ENCODE measurements around the gene SYT7.
"Not testable (repeated sequence)": the region's sequence is repeated elsewhere in the genome, so short reads cannot be mapped to it uniquely, and the experiment has no call there.

Gene SYT7

DNA sequence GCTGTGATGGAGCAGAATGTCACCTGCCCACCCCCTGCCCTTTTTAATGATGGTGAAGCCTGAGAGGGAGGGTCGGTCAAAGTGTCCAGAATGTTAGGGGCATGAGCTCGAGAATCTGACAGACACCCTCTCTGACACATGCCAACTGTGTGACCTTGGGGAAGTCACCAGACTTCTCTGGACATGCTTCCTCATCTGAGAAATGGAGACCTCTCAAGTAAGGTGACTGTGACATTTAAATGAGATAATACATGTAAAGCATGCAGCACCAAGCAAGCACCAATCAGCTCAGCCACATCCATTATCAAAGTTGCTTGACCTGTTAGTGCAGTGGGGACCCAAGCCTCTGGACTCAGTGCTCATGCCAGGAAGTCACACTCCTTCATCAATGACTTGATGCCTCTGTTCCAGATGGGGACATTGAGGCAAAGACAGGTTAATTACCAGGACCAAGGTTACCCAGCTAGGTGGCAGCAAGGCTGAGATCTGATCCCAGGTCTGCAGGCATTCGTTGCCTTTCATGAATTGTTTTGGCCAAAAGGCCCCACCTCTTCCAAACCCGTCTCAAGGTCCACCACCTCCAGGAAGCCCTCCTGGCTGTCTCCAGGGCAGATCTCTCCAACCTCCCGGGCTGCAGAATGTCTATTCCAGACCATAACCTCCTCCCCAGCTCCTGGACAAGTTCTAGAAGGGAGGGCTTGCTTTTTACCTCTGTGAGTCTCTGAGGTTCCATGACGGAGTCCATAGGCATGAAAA is 38.8 kb upstream of the SYT7 start:
- no peaks in the 10 kb centered on the region for H3K27me3 ChIP-seq (ENCODE audit: control insufficient read depth, insufficient read depth, low read length, poor library complexity, severe bottlenecking)
- H3K9me3 ChIP-seq (ENCODE audit: control insufficient read depth, low read length): no peaks in the 10 kb centered on the region
- H3K4me1 ChIP-seq (ENCODE audit: control insufficient read depth, insufficient read depth, low read length): peaks cover 10% of the 10 kb centered on the region
- no peak overlapping the region for H3K4me3 ChIP-seq (ENCODE audit: insufficient read depth, low read depth, low read length)
- 90 to 91% methylated on average over 6 of the region's 6 CpGs for WGBS, 2 experiments
- no peaks in the 10 kb centered on the region for H3K36me3 ChIP-seq (ENCODE audit: control insufficient read depth, insufficient read depth, low read length)
- no peak overlapping the region for H3K27ac ChIP-seq (ENCODE audit: insufficient read depth, low read depth, low read length, poor library complexity, severe bottlenecking)

- Histone ChIP-seq H3K4me1 (ENCODE audit: control insufficient read depth, insufficient read depth, low read length) (peaks cover 10% of the 10 kb centered on the region), H3K36me3 (ENCODE audit: control insufficient read depth, insufficient read depth, low read length) (no peaks in the 10 kb centered on the region), H3K27me3 (ENCODE audit: control insufficient read depth, insufficient read depth, low read length, poor library complexity, severe bottlenecking) (no peaks in the 10 kb centered on the region), H3K9me3 (ENCODE audit: control insufficient read depth, low read length) (no peaks in the 10 kb centered on the region), H3K4me3 (ENCODE audit: insufficient read depth, low read depth, low read length) (no peak overlapping the region), H3K27ac (ENCODE audit: insufficient read depth, low read depth, low read length, poor library complexity, severe bottlenecking) (no peak overlapping the region)
- 33 to 48% methylated on average over 5 of the region's 5 CpGs for WGBS, 2 experiments
These were observed 38.1 kb upstream of the SYT7 start for GRCh38 chr11:61618978-61619377.

DNA sequence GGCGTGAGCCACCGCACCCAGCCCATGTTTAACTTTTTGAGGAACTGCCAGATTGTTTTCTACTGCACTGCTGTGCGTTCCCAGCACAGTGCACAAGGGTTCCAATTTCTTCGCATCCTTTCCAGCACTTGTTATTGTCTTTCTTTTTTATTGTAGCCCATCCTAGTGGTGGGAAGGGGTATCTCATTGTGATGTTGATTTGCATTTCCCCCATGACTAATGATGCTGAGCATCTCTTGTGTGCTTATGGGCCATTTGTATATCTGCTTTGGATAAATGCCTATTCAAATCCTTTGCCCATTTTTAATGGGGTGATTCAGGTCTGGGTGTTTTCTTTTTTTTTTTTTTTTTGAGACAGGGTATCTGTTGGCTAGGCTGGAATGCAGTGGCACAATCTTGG is 36.6 kb upstream of the SYT7 start:
- 90 to 95% methylated on average over 4 of the region's 4 CpGs for WGBS, 2 experiments
- H3K36me3 ChIP-seq (ENCODE audit: control insufficient read depth, insufficient read depth, low read length): no peaks in the 10 kb centered on the region

DNA sequence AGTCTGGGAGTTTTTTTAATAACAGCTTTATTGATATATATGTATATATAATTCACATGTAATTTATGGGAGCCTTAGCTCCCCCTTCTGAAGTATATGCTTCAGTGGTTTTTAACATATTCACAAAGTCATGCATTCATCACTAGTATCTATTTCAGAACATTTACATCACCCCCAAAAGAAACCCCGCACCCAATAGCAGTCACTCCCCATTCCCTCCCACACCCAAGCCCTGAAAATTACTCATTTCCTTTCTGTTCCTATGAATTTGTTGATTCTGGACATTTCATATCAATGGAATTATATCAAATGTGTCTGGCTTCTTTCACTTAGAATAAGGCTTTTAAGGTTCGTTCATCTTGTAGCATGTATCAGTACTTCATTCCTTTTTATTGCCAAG is 35.6 kb upstream of the SYT7 start:
- Histone ChIP-seq H3K36me3 (ENCODE audit: control insufficient read depth, insufficient read depth, low read length) (no peaks in the 10 kb centered on the region), H3K9me3 (ENCODE audit: control insufficient read depth, low read length) (no peaks in the 10 kb centered on the region), H3K27me3 (ENCODE audit: control insufficient read depth, insufficient read depth, low read length, poor library complexity, severe bottlenecking) (no peaks in the 10 kb centered on the region), H3K4me1 (ENCODE audit: control insufficient read depth, insufficient read depth, low read length) (peaks cover 7% of the 10 kb centered on the region), H3K4me3 (ENCODE audit: insufficient read depth, low read depth, low read length) (no peak overlapping the region), H3K27ac (ENCODE audit: insufficient read depth, low read depth, low read length, poor library complexity, severe bottlenecking) (no peak overlapping the region)
- WGBS, 2 experiments: 96 to 100% methylated on average over 1 to 2 of the region's 2 CpGs

More for the DNA sequence above, 36.6 kb upstream of the SYT7 start:
- Histone ChIP-seq H3K4me3 (ENCODE audit: insufficient read depth, low read depth, low read length) (no peak overlapping the region), H3K27ac (ENCODE audit: insufficient read depth, low read depth, low read length, poor library complexity, severe bottlenecking) (no peak overlapping the region), H3K9me3 (ENCODE audit: control insufficient read depth, low read length) (no peaks in the 10 kb centered on the region), H3K4me1 (ENCODE audit: control insufficient read depth, insufficient read depth, low read length) (peaks cover 10% of the 10 kb centered on the region), H3K27me3 (ENCODE audit: control insufficient read depth, insufficient read depth, low read length, poor library complexity, severe bottlenecking) (no peaks in the 10 kb centered on the region)

- 93 to 95% methylated on average over 6 of the region's 6 CpGs for WGBS, 2 experiments
- not testable (repeated sequence) for H3K27me3 ChIP-seq (ENCODE audit: control insufficient read depth, insufficient read depth, low read length, poor library complexity, severe bottlenecking); H3K36me3 ChIP-seq (ENCODE audit: control insufficient read depth, insufficient read depth, low read length); H3K4me3 ChIP-seq (ENCODE audit: insufficient read depth, low read depth, low read length); H3K27ac ChIP-seq (ENCODE audit: insufficient read depth, low read depth, low read length, poor library complexity, severe bottlenecking); H3K9me3 ChIP-seq (ENCODE audit: control insufficient read depth, low read length)
- H3K4me1 ChIP-seq (ENCODE audit: control insufficient read depth, insufficient read depth, low read length): peaks cover 20% of the 10 kb centered on the region
These were observed 33.9 kb upstream of the SYT7 start for GRCh38 chr11:61614782-61615181.

GRCh38 chr11:61613870-61614269 is 33.0 kb upstream of the SYT7 start:
- no peaks in the 10 kb centered on the region for H3K36me3 ChIP-seq (ENCODE audit: control insufficient read depth, insufficient read depth, low read length)
- WGBS, 2 experiments: 87 to 89% methylated on average over 10 of the region's 10 CpGs
- no peaks in the 10 kb centered on the region for H3K9me3 ChIP-seq (ENCODE audit: control insufficient read depth, low read length)
- peaks cover 29% of the 10 kb centered on the region for H3K4me1 ChIP-seq (ENCODE audit: control insufficient read depth, insufficient read depth, low read length)
- no peak overlapping the region for H3K27ac ChIP-seq (ENCODE audit: insufficient read depth, low read depth, low read length, poor library complexity, severe bottlenecking)
- H3K27me3 ChIP-seq (ENCODE audit: control insufficient read depth, insufficient read depth, low read length, poor library complexity, severe bottlenecking): no peaks in the 10 kb centered on the region
- no peak overlapping the region for H3K4me3 ChIP-seq (ENCODE audit: insufficient read depth, low read depth, low read length)

GRCh38 chr11:61613051-61613450 is 32.2 kb upstream of the SYT7 start:
- Histone ChIP-seq H3K36me3 (ENCODE audit: control insufficient read depth, insufficient read depth, low read length) (no peaks in the 10 kb centered on the region), H3K27ac (ENCODE audit: insufficient read depth, low read depth, low read length, poor library complexity, severe bottlenecking) (no peak overlapping the region), H3K4me1 (ENCODE audit: control insufficient read depth, insufficient read depth, low read length) (peaks cover 26% of the 10 kb centered on the region), H3K27me3 (ENCODE audit: control insufficient read depth, insufficient read depth, low read length, poor library complexity, severe bottlenecking) (no peaks in the 10 kb centered on the region), H3K4me3 (ENCODE audit: insufficient read depth, low read depth, low read length) (no peak overlapping the region), H3K9me3 (ENCODE audit: control insufficient read depth, low read length) (no peaks in the 10 kb centered on the region)
- WGBS, 2 experiments: 89 to 92% methylated on average over 7 to 9 of the region's 9 CpGs

DNA sequence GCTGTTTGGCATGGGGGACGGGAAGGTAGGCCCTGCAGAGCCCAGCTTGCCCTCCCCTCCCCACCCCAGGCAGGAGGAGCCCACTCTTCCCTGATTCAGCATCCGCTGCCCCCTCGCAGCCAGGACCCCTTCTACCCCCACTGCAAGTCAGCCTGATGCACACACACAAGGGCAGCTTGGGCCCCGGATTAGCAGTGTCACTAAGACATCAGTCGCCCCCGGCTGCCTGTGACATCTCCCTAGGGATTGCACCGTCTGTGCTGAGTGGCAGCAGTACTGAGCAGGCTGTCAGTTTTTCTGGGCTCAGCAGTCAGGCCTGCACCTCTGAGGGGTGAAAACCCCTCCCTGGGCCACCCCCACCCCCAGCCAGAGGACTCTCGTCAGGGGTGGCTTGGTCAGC is 30.4 kb upstream of the SYT7 start:
- Histone ChIP-seq H3K27ac (ENCODE audit: insufficient read depth, low read depth, low read length, poor library complexity, severe bottlenecking) (no peak overlapping the region), H3K4me3 (ENCODE audit: insufficient read depth, low read depth, low read length) (no peak overlapping the region), H3K9me3 (ENCODE audit: control insufficient read depth, low read length) (no peaks in the 10 kb centered on the region), H3K27me3 (ENCODE audit: control insufficient read depth, insufficient read depth, low read length, poor library complexity, severe bottlenecking) (no peaks in the 10 kb centered on the region), H3K4me1 (ENCODE audit: control insufficient read depth, insufficient read depth, low read length) (peaks cover 26% of the 10 kb centered on the region), H3K36me3 (ENCODE audit: control insufficient read depth, insufficient read depth, low read length) (no peaks in the 10 kb centered on the region)
- 76 to 87% methylated on average over 8 of the region's 8 CpGs for WGBS, 2 experiments

DNA sequence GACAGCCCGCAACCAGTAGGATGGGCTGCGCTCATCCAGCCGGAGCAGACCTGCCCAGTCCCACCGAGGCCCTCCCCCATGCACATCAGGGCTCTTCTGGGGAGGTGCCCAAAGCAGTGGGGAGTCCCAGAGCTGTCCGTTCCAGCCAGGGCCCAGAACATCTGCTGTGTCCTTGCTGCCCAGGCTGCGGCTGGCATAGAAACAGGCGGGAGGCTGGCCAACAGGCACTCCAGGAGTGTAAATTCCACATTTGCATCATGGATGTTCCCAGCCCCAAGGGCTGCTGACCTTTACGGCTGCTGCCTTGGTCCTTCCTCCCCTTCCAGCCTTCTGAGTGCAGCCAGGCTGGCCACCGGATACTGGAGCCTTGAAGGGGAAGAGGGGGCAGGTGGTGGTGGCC is 30.0 kb upstream of the SYT7 start:
- 84 to 85% methylated on average over 8 to 9 of the region's 9 CpGs for WGBS, 2 experiments
- Histone ChIP-seq H3K4me3 (ENCODE audit: insufficient read depth, low read depth, low read length) (no peak overlapping the region), H3K9me3 (ENCODE audit: control insufficient read depth, low read length) (no peaks in the 10 kb centered on the region), H3K27me3 (ENCODE audit: control insufficient read depth, insufficient read depth, low read length, poor library complexity, severe bottlenecking) (no peaks in the 10 kb centered on the region), H3K36me3 (ENCODE audit: control insufficient read depth, insufficient read depth, low read length) (no peaks in the 10 kb centered on the region), H3K4me1 (ENCODE audit: control insufficient read depth, insufficient read depth, low read length) (peaks cover 26% of the 10 kb centered on the region), H3K27ac (ENCODE audit: insufficient read depth, low read depth, low read length, poor library complexity, severe bottlenecking) (no peak overlapping the region)

- peaks cover 26% of the 10 kb centered on the region for H3K4me1 ChIP-seq (ENCODE audit: control insufficient read depth, insufficient read depth, low read length)
- no peaks in the 10 kb centered on the region for H3K27me3 ChIP-seq (ENCODE audit: control insufficient read depth, insufficient read depth, low read length, poor library complexity, severe bottlenecking)
- H3K9me3 ChIP-seq (ENCODE audit: control insufficient read depth, low read length): no peaks in the 10 kb centered on the region
- no peak overlapping the region for H3K4me3 ChIP-seq (ENCODE audit: insufficient read depth, low read depth, low read length)
- H3K27ac ChIP-seq (ENCODE audit: insufficient read depth, low read depth, low read length, poor library complexity, severe bottlenecking): no peak overlapping the region
- WGBS, 2 experiments: 53 to 58% methylated on average over 8 of the region's 8 CpGs
- H3K36me3 ChIP-seq (ENCODE audit: control insufficient read depth, insufficient read depth, low read length): no peaks in the 10 kb centered on the region
These were observed 29.1 kb upstream of the SYT7 start for GRCh38 chr11:61609980-61610366.

Measured in ectodermal cell (in vitro differentiated cells).